ENCODE data around the gene PNMA8B.
"Not testable (repeated sequence)": the region's sequence is repeated elsewhere in the genome, so short reads cannot be mapped to it uniquely, and the experiment has no call there.

PNMA8B gene, protein sequence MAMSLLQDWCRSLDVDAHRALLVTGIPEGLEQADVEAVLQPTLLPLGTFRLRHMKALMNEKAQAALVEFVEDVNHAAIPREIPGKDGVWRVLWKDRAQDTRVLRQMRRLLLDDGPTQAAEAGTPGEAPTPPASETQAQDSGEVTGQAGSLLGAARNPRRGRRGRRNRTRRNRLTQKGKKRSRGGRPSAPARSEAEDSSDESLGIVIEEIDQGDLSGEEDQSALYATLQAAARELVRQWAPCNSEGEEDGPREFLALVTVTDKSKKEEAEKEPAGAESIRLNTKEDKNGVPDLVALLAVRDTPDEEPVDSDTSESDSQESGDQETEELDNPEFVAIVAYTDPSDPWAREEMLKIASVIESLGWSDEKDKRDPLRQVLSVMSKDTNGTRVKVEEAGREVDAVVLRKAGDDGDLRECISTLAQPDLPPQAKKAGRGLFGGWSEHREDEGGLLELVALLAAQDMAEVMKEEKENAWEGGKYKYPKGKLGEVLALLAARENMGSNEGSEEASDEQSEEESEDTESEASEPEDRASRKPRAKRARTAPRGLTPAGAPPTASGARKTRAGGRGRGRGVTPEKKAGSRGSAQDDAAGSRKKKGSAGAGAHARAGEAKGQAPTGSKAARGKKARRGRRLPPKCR

DNA sequence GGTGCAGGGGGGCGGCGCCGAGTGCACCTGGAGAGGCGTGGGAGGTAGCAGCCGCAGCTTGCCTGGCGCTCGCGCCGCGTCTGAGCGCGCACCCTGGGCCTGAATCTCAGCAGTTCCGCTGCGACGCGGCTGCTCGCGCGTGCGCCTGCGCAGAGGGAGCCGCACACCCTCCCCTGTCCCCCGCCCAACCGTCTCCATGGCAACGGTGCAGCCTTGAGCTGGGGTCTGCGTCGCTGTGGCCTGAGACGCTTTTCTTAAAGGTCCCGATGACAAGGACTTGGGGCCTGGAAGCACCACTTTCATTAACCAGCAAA, at the start of gene PNMA8B:
Gene PNMA8B (minus strand): TSS at position 82 of the 314 bp plus-strand sequence. CDS start 402 bp downstream, outside the sequence.
- peak; percentile 90 for DNase-seq

DNA sequence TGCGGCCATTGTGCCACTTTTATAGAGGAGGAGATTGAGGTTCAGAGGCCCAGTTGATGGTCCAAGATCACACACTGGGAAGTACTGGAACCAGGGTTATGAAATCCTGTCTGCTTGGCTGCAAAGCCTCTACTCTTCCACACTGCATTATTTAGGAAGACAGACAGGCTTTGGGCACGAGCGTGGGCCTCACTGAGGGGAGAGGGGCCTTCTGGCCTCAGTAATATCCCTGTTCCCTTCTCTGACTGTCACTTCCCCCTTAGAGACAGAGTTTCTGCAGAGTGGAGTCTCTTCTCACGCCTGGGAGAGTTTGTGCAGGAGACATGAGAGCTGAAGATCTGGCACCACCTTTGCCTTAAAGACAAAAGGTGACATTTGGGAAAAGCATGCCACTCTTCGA, 49.0 kb upstream of the PNMA8B start:
- DNase-seq, result no peak

DNA sequence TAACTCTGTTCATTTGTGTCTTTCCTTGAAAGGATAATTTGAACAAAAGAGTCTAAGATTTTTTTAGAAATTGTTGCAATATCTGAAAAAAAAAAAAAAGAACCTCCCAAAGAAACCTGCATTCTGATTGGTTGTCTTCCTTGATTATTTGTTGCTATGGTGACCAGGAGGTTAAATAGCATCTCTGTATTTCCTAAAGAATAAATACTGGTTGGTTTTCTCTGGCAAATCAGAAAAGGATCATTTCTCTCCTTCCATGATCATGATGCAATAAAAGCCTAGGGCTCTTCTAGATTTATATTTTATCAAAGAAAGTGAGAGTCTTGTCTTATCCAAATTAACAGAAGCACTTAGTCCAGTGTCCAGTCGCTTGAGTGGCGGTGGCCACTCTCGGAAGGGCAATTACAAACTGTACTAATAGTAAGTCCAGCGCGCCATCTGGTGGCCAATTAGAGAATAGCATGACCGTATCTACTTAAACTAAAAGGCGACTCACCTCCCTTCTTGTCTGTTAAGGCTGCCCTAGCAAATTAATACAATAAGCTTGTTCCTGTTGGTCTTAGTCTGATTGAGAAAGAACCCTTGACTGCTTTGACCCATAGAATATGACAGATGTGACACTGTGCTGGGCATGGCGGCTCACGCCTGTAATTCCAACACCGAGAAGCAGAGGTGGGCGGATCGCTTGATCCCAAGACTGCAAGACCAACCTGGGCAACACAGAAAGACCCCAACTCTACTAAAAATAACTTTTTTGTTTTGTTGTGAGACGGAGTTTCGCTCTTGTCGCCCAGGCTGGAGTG, 47.0 kb upstream of the PNMA8B start:
- peak; percentile 84 for DNase-seq

DNA sequence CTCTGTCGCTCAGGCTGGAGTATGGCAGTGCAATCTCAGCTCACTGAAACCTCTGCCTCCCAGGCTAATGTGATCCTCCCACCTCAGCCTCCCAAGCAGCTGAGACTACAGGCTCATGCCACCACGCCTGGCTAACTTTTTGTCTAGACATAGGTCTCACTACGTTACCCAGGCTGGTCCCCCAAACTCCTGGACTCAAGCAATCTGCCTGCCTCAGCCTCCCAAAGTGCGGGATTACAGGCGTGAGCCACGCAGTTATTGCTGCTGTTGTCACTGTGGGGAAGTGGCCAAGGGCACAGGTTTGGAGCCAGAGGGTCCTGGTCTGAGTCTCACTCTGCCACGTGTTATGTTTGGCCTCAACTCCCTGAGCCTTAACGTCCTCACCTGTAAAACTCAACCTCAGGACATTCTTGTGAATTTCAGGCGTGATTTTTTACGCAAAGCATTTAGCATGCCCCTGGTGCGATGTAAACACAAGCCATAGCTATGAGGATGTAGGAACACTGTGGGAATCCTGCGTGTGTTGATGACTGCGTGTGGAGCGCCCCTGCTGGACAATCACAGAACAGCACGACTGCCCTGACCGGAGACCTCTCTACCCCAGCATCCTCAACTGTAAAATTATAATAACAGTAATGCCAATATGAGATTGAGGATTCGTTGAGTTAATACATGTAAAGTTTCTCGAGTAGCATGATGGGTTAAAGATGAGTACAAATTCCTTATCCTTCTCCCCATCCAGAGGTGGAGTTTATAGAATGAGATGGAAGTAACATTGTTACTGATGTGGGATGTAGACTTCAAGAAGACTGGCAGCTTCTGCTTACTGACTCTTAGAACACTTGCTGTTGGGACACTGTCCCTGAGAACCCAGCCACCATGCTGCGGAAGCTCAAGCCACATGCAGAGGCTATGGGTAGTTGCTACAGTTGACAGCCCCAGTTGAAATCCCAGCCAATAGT, 41.8 kb upstream of the PNMA8B start:
- no peak for DNase-seq

DNA sequence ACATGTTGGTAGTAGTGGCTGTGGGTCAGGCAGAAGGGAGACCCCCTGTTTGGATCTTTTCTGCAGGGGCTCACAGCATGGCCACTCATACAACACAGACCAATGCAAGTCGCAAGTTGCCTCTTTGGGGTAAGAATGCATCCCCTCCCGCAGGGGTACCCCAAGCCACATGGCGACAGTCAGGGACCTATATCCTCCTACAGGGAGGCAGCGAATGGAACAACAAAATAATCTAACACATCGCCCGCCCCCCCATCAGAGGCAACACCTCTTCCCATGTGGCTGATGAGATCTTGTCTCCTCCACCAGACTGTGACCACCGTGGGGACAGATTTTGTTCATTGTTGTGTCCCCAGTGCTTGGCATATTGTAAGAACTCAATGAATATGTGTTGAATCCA, 40.7 kb upstream of the PNMA8B start:
- DNase-seq, result no peak

DNA sequence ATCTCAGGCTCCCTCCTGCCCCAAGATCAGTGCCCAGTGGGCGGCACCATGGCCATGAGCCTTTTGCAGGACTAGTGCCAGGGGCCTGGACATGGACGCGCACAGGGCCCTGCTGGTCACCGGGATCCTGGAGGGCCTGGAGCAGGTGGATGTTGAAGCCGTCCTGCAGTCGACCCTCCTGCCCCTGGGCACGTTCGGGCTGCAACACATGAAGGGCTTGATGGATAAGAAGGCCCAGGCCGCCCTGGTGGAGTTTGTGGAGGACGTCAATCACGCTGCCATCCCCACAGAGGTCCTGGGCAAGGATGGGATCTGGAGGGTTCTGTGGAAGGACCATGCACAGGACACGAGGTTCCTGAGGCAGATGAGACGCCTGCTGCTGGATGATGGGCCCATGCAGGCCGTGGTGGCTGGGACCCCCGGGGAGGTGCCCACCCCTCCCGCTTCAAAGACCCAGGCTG, 38.0 kb upstream of the PNMA8B start:
- no peak for DNase-seq

DNA sequence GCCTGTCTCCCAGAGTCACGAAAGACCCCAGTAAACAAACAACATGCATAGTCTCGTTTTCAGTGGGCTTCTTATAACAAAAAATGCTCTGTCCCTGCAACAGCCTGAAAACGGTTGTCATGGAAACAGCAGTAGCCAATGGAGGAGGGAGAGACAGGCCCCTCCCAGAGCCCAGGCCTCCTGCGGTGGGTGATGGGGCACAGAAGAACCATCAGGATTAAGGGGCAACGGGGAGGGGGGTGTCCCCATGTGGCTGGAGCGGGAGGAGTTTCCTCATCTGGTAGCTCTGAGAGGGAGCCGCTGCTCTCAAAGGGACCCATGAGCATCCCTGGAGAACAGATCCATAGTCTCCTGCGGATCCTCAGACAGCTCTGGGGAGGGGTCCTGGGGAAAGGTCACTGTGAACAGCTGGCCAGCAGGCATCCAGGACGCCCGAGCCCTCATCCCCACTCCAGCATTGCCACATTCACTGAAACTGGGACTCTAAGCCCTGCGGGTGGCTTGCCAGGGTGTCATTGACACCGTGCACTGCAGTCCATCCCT, 37.5 kb upstream of the PNMA8B start:
- DNase-seq, result no peak

DNA sequence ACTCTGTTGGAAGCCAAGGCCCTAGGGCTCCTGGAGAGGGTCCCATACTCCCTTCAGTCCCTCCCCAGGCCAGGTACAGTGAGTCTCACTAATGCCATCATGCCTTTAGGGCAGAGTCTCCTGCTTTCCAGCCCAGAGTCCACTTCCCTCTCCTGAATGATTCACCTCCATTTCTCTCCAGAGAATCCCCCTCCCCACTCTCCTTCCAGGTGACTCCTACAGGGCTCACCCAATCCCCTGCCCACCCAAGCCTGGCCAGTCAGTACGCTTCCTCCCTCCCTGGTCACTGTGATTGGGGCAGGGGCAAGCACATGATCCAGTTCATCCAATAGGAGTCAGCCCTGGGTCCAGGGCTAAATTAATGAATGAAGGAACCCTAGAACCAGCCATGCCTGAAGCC, 35.0 kb upstream of the PNMA8B start:
- DNase-seq, result no peak

DNA sequence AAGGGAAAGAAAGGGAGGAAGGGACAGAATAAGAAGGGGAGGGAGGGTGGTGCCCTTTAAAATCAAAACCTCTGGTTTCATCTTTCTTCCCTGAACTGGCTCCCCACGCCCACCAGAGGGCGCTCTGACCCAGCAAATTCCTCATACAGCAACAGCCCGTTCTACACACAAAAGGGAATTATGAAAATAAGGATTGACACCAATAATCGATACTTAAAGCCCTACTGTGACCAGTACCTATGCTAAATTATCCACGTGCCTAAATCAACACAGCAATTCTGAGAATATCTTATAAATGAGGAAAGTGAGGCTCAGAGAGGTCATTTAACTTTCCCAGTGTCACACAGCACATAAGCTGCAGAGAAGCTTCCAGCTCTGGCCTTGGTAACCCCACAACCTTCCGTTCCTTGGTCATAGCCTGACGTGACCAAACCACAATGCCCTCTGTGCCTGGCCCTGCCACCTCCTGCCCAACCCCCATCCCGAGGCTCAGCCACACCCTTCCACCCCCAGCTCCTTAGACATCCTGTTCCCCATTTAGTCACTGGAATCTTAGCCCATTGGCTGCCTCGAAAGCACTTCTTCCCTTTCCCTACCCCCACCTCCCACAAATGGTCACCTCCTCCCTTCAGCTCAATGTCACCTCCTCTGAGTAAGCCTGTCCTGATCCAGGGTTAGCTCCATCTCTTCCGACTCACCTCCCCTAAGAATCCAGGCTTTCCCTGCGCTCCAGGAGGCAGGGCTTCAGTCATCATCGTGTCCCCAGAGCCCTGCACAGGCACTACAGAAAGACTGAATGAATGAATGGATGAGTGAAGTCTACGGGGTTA, 34.2 kb upstream of the PNMA8B start:
- peak; percentile 82 for DNase-seq

DNA sequence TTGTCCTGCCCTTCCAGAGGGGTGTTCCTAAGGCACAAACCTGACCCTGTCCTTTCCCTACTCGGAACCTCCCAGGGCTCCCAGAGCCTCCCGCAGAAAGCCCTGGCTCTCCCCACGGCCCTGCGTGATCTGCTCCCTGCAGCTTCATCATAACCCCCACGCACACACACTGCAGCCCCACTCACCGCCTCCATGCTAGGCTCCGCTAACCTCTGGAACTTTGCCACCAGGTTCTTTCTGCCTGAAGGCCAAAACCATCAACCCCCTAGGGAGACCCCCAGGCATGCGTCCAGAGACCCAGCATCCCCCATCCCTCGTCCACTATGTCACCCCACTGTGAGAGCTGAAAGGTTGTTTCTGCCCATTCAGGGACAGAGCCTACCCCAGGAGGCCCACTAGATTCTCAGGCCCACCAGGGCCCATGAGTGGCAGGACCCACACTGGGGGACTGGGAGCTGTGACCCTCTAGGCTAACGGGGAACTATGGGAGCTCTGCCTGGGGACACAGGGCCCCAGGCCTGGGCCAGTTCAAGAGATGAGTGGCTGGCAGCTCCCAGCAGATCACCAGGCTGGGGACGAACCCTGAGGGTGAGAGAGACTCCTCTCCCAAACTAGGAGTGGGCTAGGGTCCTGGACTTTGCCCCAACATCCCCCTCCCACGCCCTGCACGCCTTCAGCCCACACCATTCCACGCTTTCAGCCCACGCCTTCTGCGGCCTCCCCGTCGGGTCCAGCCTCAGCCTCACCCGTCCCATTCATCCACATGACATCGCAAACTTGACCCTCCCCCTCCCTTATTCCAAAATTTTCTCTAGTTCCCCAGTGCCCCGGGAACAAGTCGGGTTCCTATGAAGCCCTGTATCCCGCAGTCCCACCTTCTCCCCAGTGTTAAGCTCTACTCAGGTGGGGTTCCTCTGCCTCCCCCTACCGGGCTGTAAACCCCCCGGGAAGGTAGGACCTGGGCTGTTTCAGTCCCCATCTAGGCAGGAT, 33.2 kb upstream of the PNMA8B start:
- no peak for DNase-seq

DNA sequence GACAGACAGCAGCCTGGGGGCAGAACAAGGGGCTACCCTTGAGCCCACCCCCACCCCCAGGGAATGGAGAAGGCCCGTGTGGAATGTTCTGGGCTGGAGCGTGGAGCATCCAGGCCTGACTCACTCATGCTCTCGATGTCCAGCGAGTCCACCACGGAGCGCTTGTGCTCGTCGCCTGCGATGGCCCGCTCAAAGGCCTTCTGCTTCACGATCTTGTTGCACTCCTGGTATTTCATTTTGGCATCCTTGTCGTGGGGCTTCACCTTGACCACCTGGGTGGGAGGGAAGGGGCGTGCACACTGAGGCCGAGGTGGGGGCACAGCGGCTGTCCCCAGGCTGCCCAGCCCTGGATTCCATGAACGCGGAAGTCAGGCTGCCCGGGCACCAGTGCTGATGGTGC, 31.1 kb upstream of the PNMA8B start:
- DNase-seq, result not testable (repeated sequence)

DNA sequence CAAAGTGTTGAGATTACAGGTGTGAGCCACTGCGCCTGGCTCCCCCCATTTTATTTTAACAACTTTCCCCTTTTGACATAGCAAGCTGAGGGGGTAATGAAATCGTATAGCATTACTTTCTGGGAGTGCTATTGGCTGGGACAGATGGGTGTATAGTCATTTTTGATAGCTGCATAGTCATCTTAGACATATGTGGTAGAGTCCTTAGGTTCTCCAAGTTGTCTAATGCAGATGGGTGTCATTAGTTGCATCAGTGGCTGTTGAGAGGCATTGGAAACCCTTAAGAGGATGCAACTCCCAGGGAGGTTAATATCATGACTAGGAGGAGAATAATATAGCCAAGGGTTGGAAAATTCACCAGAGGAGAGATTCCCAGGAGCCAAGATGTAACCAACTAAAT, 28.6 kb upstream of the PNMA8B start:
- no peak for DNase-seq

DNA sequence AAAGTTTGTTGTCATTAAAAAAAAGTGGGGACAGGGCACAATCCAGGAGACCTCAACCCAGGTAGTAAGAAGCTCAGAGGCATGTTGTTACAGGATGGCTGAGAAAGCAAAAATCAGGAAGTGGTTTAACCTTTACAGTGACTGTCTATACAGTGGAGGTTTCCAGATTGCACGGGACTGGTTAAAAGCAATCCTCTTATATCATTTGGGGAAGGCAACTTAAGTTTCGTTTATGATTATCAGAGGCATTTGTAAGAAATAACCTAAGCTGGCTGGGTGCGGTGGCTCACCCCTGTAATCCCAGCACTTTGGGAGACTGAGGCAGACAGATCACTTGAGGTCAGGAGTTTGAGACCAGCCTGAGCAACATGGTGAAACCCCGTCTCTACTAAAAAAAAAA, 27.3 kb upstream of the PNMA8B start:
- DNase-seq, result not testable (repeated sequence)

DNA sequence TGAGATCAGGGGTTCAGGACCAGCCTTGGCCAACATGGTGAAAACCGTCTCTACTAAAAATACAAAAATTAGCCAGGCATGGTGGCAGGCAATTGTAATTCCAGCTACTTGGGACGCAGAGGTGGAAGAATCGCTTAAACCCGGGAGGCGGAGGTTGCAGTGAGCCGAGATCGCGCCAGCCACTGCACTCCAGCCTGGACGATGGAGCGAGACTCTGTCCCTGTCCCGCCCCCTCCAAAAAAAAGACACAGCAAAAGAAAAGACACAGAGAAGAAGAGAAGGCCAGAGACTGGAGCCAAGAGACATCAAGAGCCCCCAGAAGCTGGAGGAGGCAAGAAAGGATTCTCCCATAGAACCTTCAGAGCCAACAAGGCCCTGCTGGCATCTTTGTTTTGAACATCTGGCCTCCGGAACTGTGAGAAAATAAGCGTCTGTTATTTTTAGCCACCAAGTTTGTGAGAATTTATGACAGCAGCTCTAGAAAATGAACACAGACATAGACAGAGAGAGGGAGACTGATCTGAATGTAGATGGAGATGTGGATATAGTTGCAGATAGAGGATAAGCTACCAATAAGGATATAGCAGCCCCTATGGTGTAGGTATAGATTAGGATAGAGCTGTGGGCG, 25.7 kb upstream of the PNMA8B start:
- no peak for DNase-seq

DNA sequence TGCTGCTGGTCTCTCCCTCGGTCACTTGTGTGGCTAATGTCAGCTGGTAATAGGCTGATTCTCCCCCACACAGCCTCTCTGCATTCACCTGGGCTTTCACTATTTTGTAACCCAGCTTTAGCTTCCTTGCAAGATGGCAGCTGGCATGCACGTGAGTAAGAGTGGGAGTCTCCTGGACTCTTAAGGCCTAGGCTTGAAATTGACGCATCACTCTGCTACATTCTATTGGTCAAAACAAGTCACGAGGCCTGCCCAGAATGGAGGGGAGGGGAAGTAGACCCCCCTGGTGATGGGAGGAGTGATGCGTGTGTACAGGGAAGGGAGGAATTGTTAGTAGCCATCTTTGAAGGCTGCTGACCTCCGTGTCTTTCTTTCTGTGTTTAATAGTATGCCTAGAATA, 24.9 kb upstream of the PNMA8B start:
- DNase-seq, result no peak

DNA sequence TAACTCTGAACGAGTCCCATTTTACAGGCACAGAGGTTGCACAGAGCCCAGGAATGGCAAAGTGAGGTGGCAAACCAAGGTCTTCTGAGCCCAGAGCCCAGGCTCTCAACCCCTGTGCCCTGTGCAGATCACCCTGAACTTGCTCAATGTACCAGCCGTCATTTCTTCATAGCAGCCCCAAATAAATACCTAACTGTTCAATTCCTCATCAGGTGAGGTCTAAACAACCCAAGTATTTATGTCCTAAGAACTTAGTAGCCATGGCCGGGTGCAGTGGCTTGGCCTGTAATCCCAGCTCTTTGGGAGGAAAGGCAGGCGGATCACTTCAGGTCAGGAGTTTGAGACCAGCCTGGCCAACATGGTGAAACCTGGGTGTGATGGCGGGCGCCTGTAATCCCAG, 21.8 kb upstream of the PNMA8B start:
- DNase-seq, result no peak

DNA sequence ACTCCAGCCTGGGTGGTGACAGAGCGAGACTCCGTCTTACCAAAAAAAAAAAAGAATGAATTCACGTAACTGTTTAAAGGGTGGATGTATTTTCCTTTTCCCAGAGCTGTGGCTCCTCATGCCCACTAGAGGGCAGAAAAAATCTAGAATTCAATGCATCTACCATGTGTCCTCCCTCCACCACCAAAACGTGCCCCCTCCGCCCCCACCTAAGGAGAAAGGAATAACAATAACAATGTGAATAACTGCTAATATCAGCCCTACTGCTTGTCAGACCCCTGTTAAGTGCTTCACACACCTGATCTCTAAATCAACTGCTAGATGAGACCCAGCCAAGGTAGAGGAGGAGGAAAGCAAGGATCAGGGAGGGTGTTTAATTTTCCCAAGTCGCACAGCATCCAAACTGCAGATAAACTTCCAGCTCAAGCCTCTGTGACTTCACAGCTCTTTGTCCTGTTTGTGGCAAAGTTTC, 20.2 kb upstream of the PNMA8B start:
- DNase-seq, result no peak

DNA sequence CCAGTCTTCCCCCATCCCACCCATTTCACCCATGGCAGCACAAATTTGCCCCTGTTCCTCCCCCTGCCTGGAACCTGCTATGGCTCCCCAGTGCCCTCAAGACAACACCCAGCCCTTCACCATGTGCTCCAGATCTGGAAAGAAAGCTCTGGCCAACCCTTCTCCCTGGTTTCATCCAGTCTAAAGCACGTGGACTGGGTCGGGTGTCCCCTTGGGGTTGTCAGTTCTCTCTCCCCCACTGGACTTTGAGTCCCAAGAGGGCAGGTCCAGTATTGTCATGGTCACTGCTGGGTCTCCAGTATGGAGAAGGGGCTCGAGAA, 19.6 kb upstream of the PNMA8B start:
- DNase-seq, result no peak

DNA sequence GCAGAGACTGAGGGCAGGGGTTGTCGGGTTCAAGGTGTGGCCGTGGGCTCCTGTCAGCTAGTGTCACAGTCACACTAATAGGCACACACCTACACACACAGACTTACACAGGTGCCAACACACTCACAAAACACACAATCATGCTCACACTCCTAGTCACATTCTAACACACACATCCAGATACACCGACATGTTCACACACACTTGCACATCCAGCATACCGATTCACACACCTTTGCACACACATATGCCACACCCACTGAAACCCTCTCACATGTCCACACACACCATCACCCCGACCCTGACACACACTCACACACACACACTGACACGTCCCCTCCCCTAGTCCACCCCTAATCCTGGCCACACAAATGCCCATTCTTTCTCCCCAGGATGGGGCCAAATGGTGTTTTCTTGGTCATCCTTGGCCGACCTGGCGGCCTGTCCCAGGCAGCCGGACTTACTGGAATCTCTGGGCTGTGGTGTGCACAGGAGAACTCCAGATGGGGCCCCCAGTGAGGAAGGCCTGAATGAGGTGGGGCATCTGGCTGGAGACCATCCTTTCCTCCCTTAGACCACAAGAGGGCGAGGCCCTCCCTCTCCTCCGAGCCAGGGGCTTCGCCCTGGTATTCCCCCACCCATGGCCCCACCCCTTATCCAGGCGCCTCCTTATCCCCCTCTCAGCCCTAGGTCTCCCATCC, 19.1 kb upstream of the PNMA8B start:
- no peak for DNase-seq
